Epithelial cell of esophagus (primary cell): ENCODE results near the gene TPCN2.

Experiments
- DNase-seq: peaks from one replicate; pipeline ENCODE4 v3.0.0; 2010; ENCODE audit warnings: low read depth
- H3K4me3 ChIP-seq: 2 replicates; pipeline ENCODE4 v1.5.1; 2011; ENCODE audit warnings: mild to moderate bottlenecking, low read length, control low read depth
- TF ChIP-seq, protein P1 (sequence below): IDR thresholded peaks from 2 replicates; pipeline ENCODE4 v1.5.1; 2011; ENCODE audit warnings: low read depth, mild to moderate bottlenecking, low read length, control low read depth, inconsistent platforms; ENCODE audit not compliant: insufficient read depth; ENCODE audit errors: missing control alignments

The TPCN2 gene

GRCh38 chr11:69122326-69122629 lies 73.5 kb downstream of the TPCN2 start:
- DNase-seq: no peak
- TF ChIP-seq, protein P1, sequence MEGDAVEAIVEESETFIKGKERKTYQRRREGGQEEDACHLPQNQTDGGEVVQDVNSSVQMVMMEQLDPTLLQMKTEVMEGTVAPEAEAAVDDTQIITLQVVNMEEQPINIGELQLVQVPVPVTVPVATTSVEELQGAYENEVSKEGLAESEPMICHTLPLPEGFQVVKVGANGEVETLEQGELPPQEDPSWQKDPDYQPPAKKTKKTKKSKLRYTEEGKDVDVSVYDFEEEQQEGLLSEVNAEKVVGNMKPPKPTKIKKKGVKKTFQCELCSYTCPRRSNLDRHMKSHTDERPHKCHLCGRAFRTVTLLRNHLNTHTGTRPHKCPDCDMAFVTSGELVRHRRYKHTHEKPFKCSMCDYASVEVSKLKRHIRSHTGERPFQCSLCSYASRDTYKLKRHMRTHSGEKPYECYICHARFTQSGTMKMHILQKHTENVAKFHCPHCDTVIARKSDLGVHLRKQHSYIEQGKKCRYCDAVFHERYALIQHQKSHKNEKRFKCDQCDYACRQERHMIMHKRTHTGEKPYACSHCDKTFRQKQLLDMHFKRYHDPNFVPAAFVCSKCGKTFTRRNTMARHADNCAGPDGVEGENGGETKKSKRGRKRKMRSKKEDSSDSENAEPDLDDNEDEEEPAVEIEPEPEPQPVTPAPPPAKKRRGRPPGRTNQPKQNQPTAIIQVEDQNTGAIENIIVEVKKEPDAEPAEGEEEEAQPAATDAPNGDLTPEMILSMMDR: no peak
- H3K4me3 ChIP-seq: no peak overlapping the region

DNA sequence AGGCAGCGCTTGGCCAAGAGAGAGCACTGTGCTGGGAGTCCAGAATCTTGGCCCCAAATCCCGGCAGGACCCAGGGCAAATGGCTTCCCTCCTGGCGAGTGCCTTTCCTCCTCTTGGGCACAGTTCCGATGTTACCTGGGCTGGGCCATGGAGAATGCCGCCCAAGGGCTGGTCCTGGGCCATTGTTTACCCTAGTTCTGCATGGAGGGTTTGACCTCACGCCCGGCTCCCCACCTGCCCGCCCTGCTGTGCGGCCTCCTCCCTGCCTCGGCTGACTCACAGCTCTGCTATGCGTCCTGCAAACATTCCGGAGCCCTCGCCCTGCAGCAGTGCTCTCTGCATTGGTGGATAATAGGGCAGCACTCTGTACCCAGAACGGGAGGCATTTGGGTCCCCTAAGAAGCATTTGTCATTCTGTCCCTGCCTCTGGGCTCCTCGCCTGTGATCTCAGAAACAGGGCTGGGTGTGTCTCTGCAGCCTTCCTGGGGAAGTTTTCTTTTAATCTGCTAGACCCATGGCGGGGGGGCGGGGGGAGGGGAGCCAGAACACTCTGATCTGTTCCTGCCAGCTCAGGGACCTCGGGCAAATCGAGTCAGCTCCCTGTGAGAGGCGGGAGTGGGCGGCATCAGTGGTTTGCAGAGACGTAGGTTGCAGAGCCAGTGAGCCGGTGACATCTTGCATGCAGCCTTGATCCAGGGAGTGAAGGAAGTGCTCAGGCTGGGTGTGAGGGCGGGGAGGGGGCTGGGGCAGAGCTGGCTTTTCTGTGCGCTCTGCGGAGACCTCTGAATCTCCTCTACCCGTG lies 74.1 kb downstream of the TPCN2 start:
- peak; percentile 90 for DNase-seq
- TF ChIP-seq, protein P1: no peak
- no peak overlapping the region for H3K4me3 ChIP-seq

DNA sequence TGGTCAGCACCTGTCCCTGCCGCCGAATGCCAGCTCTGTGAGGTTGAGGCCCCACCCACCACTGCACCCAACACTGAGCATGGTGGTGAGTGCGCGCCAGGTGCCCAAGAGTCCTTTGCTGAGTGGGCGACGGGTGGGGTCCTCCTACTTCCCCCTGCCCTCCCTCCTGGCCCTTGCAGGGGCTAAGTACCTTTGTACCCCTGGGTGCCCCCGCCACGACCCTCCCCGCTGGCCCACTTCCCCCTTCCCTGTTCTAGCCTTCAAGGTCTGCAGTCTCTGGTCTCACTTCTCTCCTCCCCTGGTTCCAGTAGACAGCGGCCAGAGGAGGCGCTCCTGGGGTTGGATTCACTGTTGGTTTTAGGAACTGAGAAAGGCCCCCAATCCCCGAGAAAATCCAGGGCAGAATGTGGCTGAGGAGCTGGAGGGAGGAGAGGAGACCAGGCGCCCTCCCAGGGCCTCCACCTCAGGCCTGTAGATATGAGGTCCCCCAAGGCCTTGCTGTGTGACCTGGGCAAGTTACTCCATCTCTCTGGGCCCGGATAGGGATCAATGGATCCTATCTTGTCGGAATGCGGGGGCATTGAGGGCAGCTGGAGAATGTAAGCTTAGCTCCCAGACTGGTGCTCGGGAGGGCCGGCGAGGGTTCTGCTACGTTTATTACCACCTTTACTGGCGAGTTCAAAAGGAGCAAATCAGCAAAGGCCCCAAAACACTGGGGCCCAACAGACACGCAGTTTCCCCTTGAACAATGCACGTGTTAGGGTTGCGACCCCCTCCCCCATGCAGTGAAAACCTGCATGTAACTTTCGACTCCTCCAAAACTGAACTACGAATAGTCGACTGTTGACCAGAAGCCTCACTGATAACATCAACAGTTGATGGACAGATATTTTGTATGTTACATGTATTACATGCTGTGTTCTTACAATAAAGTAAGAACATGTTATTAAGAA lies 75.1 kb downstream of the TPCN2 start:
- no peak overlapping the region for H3K4me3 ChIP-seq
- no peak for DNase-seq
- TF ChIP-seq, protein P1: no peak

DNA sequence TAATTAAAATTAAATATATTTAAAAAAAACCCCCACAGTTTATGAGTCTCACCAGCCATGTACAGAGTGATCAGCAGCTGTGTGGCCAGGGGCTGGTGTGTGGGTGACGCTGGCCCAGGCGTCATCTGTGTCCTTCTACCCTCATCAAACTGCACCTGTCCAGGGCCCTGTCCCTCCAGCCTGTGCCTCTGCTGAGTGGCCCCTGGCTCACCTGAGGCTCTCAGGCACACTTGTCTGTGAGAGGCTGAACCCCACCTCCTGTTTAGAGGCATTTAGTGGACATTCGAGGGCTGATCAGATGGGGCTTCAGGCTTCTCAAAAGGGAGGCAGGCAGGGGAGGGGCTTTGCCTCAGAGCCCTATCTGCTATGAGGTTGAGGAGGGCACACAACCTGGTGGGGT lies 77.1 kb downstream of the TPCN2 start:
- H3K4me3 ChIP-seq: no peak overlapping the region
- no peak for DNase-seq
- TF ChIP-seq, protein P1: no peak

GRCh38 chr11:69126286-69126685 lies 77.6 kb downstream of the TPCN2 start:
- H3K4me3 ChIP-seq: no peak overlapping the region
- no peak for DNase-seq
- TF ChIP-seq, protein P1: no peak

DNA sequence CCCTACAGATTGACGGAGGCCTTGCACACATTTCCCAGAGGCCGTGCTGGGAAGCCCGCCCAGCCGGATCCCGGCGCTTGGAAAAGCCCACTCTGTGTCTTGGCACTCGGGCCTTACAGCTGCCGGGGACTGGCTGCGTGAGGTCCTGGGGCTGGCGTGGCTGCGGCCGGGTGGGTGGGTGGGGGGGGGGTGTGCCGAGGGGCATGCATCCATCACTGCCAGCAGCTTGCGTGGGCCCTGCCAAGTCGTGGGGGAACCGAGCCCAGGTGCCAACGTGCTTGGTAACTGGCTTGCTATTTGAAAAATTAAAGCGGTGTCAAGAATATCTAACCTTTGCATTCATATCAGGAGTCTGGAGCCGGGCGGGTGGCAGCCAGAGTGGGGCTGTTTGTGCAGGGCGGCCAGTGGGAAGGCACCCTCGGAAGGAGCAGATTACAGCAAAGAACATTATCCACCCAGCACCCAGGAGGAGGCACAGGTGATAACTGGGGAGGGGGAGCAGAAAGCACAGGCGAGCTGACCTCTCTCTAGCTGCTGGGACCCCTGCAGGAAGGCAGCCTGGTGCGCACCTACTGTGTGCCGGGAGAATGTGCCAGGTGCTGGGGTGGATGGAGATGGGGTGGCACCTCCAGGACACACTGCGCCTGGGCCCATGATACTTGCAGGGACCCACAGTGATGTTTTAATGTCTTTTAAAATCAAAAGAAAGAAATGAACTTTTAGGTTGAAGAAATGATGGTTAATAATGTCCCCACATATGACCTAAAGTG lies 78.5 kb downstream of the TPCN2 start:
- DNase-seq: no peak
- H3K4me3 ChIP-seq: no peak overlapping the region
- TF ChIP-seq, protein P1: no peak
